ENCODE measurements around the gene EYS.

DNA sequence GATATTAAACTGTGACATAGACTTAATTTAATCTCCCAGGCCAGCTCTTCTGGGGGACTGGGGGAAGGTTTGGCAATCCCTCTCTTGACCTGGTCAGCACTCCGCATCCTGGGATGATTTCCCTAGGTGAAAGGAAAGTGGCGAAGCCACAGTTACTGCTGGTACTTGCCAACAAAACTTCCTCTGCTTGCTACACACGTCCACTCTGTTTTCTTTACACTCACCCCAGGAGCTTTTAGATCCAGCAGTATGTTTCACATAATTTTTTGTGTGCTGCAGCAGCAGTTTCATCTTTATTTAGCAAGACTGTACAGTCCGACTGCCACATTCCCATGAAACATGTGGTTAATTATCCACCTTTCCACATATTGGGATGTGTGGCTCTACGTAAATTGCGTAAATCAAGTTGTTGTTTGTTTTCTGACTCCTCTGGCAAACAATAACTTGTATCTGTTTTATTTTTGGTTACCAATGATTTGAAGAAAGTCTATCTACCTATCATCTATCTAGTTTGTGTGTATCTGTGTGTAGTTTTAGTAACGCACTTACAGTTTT, 1787.4 kb downstream of the EYS start:
- TF ChIP-seq, protein P1, sequence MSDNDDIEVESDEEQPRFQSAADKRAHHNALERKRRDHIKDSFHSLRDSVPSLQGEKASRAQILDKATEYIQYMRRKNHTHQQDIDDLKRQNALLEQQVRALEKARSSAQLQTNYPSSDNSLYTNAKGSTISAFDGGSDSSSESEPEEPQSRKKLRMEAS (CRISPR knock-in tag; IDR thresholded peaks at IDR 0.05), result no peak
- TF ChIP-seq ZZZ3 (IDR thresholded peaks at IDR 0.05), result no peak
